OCI-LY3 (cell line): ENCODE results near the gene CDC25A.

Experiments used
- H2AFZ ChIP-seq: fragments of 200-600, 300-600 bp; shearing (Covaris generic); 2 replicates; pipeline ENCODE4 v1.6.0; 2014; ENCODE audit warnings: antibody characterized with exemption, low read depth, low read length
- H3K27ac ChIP-seq: fragments of 200-600, 300-600 bp; sonication (generic); 2 replicates; pipeline ENCODE4 v1.5.1; 2014; ENCODE audit warnings: mild to moderate bottlenecking, low read length, moderate library complexity, mixed read lengths
- H3K27me3 ChIP-seq: fragments of 200-600, 300-600 bp; sonication (generic); 2 replicates; pipeline ENCODE4 v1.6.1; 2014; ENCODE audit warnings: low read depth, low read length, mixed read lengths
- H3K36me3 ChIP-seq: fragments of 200-600, 300-600 bp; sonication (generic); replicated peaks from 2 replicates; pipeline ENCODE3; 2014; ENCODE audit warnings: low read depth, low read length, mixed read lengths
- H3K4me1 ChIP-seq: fragments of 300-600, 200-600 bp; sonication (generic); 2 replicates; pipeline ENCODE4 v1.6.1; 2014; ENCODE audit warnings: low read length, mixed read lengths
- H3K4me2 ChIP-seq: fragments of 200-600, 300-600 bp; sonication (generic); 2 replicates; pipeline ENCODE4 v1.6.1; 2014; ENCODE audit warnings: low read length, mixed read lengths
- H3K4me3 ChIP-seq: fragments of 300-600, 200-600 bp; sonication (generic); 2 replicates; pipeline ENCODE4 v1.5.1; 2014; ENCODE audit warnings: antibody characterized with exemption, mild to moderate bottlenecking, low read length, moderate library complexity
- H3K79me2 ChIP-seq: fragments of 300-600, 200-600 bp; shearing (Covaris generic); 2 replicates; pipeline ENCODE4 v1.6.1; 2014; ENCODE audit warnings: mild to moderate bottlenecking, low read length, mixed read lengths
- H3K9ac ChIP-seq: fragments of 300-600, 200-600 bp; shearing (Covaris generic); 2 replicates; pipeline ENCODE4 v1.6.0; 2014; ENCODE audit warnings: mild to moderate bottlenecking, low read length, moderate library complexity
- H3K9me3 ChIP-seq: fragments of 200-600, 300-600 bp; shearing (Covaris generic); 2 replicates; pipeline ENCODE4 v1.6.1; 2014; ENCODE audit warnings: low read length, mixed read lengths; ENCODE audit not compliant: insufficient read depth
- H4K20me1 ChIP-seq: fragments of 200-600, 300-600 bp; sonication (generic); 2 replicates; pipeline ENCODE4 v1.6.1; 2016; ENCODE audit warnings: low read length, mixed read lengths; ENCODE audit not compliant: insufficient read depth
- EZH2phosphoT487 ChIP-seq: fragments of 200-600 bp; shearing (Covaris generic); IDR thresholded peaks from 2 replicates; pipeline ENCODE4 v1.6.1; 2018; ENCODE audit warnings: antibody characterized with exemption, mixed run types, low read depth
- TF ChIP-seq, protein P1 (sequence below): fragments of 200-600, 300-600 bp; sonication (generic); IDR thresholded peaks from 2 replicates; pipeline ENCODE4 v1.5.1; 2014; ENCODE audit warnings: antibody characterized with exemption, low read length, low read depth

CDC25A gene

DNA sequence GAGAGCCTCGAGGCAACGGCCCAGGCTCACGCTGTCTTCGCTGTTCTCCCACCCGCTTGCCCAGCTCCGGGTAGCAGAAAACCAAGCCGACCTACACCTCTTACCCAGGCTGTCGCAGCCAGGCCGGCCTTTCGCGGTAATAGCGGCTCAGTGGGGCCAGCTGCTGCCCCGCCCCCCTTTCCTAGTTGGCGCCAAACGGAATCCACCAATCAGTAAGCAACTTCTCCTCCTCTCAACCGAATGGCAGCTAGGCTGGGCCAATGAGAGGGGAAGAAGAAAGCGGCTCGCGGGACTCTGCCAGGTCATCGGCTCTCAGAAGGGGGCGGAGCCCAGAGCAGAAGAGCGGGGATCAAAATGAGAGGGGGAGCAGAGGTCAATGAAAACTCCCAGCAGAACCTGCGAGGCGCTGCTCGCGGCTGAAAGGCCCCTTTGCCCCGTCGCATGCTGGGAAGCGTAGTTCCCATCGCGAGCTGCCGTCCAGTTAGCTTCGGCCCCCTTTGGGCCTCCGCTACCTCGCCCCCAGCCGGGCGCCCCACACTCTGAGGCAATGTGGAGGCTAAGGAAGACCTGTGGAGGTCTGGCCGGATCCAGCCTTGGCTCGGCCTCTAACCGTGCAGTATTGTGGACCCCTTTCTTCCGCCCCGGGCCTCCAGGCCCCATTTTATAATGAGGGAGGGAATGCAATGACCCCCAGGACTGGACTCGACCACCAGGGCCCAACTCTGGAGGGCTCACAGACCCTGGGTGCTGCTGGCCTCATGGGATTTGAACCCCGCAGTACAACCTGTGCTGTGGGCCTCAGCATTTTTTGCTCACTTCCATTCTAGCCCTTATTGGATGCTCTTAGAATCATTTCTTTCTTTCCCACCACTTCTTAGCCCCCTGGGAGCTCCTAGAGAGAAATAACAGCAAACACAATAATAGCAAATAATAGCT is at the start of gene CDC25A:
Gene CDC25A, minus strand, starts transcription at position 152 of the 936 bp plus-strand sequence. CDS start 470 bp downstream, outside the sequence.
- H3K4me1 ChIP-seq = peaks cover 10% of the 10 kb centered on the region
- no peaks in the 10 kb centered on the region for H4K20me1 ChIP-seq
- peak within 1 kb of the TSS; percentile 83 for H3K4me3 ChIP-seq
- H3K79me2 ChIP-seq = peaks cover 47% of the 10 kb centered on the region
- H2AFZ ChIP-seq = peak within 1 kb of the TSS; percentile 89
- H3K9me3 ChIP-seq = no peaks in the 10 kb centered on the region
- no peaks in the 10 kb centered on the region for H3K27me3 ChIP-seq
- TF ChIP-seq, protein P1, sequence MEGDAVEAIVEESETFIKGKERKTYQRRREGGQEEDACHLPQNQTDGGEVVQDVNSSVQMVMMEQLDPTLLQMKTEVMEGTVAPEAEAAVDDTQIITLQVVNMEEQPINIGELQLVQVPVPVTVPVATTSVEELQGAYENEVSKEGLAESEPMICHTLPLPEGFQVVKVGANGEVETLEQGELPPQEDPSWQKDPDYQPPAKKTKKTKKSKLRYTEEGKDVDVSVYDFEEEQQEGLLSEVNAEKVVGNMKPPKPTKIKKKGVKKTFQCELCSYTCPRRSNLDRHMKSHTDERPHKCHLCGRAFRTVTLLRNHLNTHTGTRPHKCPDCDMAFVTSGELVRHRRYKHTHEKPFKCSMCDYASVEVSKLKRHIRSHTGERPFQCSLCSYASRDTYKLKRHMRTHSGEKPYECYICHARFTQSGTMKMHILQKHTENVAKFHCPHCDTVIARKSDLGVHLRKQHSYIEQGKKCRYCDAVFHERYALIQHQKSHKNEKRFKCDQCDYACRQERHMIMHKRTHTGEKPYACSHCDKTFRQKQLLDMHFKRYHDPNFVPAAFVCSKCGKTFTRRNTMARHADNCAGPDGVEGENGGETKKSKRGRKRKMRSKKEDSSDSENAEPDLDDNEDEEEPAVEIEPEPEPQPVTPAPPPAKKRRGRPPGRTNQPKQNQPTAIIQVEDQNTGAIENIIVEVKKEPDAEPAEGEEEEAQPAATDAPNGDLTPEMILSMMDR = no peak
- TF ChIP-seq EZH2phosphoT487 = no peak
- peak within 1 kb of the TSS; percentile 57 for H3K27ac ChIP-seq
- H3K36me3 ChIP-seq = peaks cover 31% of the 10 kb centered on the region
- H3K9ac ChIP-seq = peak within 1 kb of the TSS; percentile 92
- H3K4me2 ChIP-seq = peak within 1 kb of the TSS; percentile 84

DNA sequence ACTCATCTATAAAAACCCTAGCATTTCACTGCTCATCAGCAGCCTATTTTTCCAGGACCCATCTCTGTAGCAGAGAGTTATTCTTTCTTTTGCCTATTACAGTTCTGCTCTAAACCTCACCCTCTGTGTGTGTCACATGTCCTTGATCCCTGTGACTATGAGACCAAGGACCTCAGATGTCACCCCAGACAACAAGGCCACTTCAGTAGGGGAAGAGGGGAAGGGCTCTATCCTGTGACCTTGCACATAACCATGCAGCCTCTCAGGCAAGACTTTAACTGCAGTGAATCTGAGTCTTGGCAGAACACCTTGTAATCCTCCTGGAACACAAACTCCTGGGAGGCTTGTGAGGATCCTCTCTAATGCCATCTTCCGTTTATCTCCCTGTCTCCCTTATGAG is 48.3 kb upstream of the CDC25A start:
- no peaks in the 10 kb centered on the region for H4K20me1 ChIP-seq
- H3K79me2 ChIP-seq = peaks cover 8% of the 10 kb centered on the region
- no peak overlapping the region for H3K9ac ChIP-seq
- H3K4me2 ChIP-seq = no peak overlapping the region
- no peaks in the 10 kb centered on the region for H3K27me3 ChIP-seq
- H3K27ac ChIP-seq = no peak overlapping the region
- H3K9me3 ChIP-seq = no peaks in the 10 kb centered on the region
- peaks cover 52% of the 10 kb centered on the region for H3K4me1 ChIP-seq
- no peak overlapping the region for H3K4me3 ChIP-seq
- H2AFZ ChIP-seq = no peak overlapping the region
- no peak for TF ChIP-seq EZH2phosphoT487
- TF ChIP-seq, protein P1 = no peak
- no peaks in the 10 kb centered on the region for H3K36me3 ChIP-seq

DNA sequence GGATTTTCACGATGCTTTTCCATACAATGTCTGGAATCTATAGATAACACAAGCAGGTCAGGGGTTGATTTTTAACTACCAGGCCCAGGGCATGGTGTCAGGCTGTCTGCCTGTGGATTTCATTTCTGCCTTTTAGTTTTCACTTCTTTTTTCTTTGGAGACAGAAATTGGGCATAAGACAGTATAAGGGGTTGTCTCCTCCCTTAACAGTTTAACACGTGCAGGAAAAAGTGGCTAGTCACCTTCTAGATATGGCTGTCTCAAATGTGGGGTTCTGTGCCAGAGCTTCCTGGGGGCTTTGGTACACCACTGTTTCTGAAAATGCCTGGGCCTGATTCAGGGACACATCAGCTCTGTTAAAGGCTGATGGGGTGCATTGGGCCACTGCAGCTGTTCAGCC is 45.3 kb upstream of the CDC25A start:
- no peaks in the 10 kb centered on the region for H3K27me3 ChIP-seq
- no peaks in the 10 kb centered on the region for H4K20me1 ChIP-seq
- TF ChIP-seq, protein P1 = no peak
- no peak for TF ChIP-seq EZH2phosphoT487
- H3K9me3 ChIP-seq = no peaks in the 10 kb centered on the region
- H3K4me3 ChIP-seq = peak overlapping the region; percentile 77
- peak overlapping the region; percentile 90 for H3K9ac ChIP-seq
- H2AFZ ChIP-seq = peak overlapping the region; percentile 15; the same call in 1 of the 2 replicates
- H3K27ac ChIP-seq = peak overlapping the region; percentile 94
- H3K79me2 ChIP-seq = peaks cover 7% of the 10 kb centered on the region
- peak overlapping the region; percentile 96 for H3K4me2 ChIP-seq
- H3K4me1 ChIP-seq = peaks cover 59% of the 10 kb centered on the region
- no peaks in the 10 kb centered on the region for H3K36me3 ChIP-seq

DNA sequence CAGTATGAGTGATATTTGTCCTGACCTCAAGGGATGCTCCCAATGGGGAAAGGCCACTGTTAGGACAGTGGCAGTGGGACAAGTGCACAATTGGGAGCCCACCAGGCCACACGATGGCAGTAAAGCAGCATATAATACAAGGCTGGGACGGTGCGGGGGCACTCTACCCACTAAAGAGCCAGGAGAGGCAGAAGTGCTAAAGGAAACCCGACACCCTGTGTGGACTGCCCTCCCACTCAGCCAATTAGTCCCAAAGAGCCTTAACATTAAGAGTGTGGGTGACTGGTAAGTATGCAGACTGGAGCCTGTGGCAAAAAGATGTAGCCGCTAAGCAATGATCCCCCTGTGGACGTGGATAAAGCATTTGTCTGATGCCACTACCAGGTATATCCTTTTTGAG is 44.5 kb upstream of the CDC25A start:
- TF ChIP-seq, protein P1 = peak; percentile 97
- TF ChIP-seq EZH2phosphoT487 = no peak
- peaks cover 7% of the 10 kb centered on the region for H3K79me2 ChIP-seq
- no peaks in the 10 kb centered on the region for H3K36me3 ChIP-seq
- H3K9me3 ChIP-seq = no peaks in the 10 kb centered on the region
- peak overlapping the region; percentile 90 for H3K9ac ChIP-seq
- H4K20me1 ChIP-seq = no peaks in the 10 kb centered on the region
- peak overlapping the region; percentile 96 for H3K4me2 ChIP-seq
- peak overlapping the region; percentile 77 for H3K4me3 ChIP-seq
- H3K27ac ChIP-seq = peak overlapping the region; percentile 94
- no peaks in the 10 kb centered on the region for H3K27me3 ChIP-seq
- peak overlapping the region; percentile 44; the same call in 1 of the 2 replicates for H2AFZ ChIP-seq
- H3K4me1 ChIP-seq = peaks cover 59% of the 10 kb centered on the region
